ENCODE measurements around the gene SPNS2. TPM values are rescaled to one million over a fixed set of nuclear protein-coding genes. Genes with fewer than 3 reads are reported as not detected.

The SPNS2 gene
- polyA plus RNA-seq, 1 donor (not counting 4 experiments of a cell fraction or from before 2014, with no cell fraction given): 0.10 TPM

- Histone ChIP-seq H3K9ac (ENCODE audit: control insufficient read depth, extremely low read depth, insufficient read depth, low read length) (no peak overlapping the region), H3K27ac (ENCODE audit: control insufficient read depth, insufficient read depth, low read length) (no peak overlapping the region), H3K27me3 (ENCODE audit: control insufficient read depth, extremely low read depth, insufficient read depth, low read length) (peaks cover 56% of the 10 kb centered on the region), H3K9me3 (ENCODE audit: control insufficient read depth, low read depth, low read length) (no peaks in the 10 kb centered on the region), H3K79me2 (ENCODE audit: control insufficient read depth, insufficient read depth, low read length) (no peaks in the 10 kb centered on the region), H4K20me1 (ENCODE audit: control insufficient read depth, extremely low read depth, insufficient read depth, low read length) (no peaks in the 10 kb centered on the region), H2AFZ (ENCODE audit: control insufficient read depth, low read length) (no peak overlapping the region), H3K4me3 (ENCODE audit: control insufficient read depth in 2 of 3, extremely low read depth in 1 of 3, insufficient read depth in 2 of 3, low read depth in 1 of 3, low read length in 3 of 3) (no peak overlapping the region), H3K4me2 (ENCODE audit: control insufficient read depth, extremely low read depth, insufficient read depth, low read depth, low read length) (no peak overlapping the region), H3K9me1 (ENCODE audit: control insufficient read depth, extremely low read depth, insufficient read depth, low read length) (peaks cover 2% of the 10 kb centered on the region), H3K36me3 (ENCODE audit: control insufficient read depth in 2 of 2, extremely low read depth in 1 of 2, insufficient read depth in 2 of 2, low read length in 2 of 2) (no peaks in the 10 kb centered on the region), H3K4me1 (ENCODE audit: control insufficient read depth, extremely low read depth, insufficient read depth, low read length) (peaks cover 14% of the 10 kb centered on the region)
- FAIRE-seq (no peak), DNase-seq (ENCODE audit: low read depth, low spot score) (no peak)
- dilution Hi-C loops (cut with MboI; ENCODE audit: extremely low pct_ligation_motif_present, low sequenced_read_pairs): no loop called here
- no peak for TF ChIP-seq EZH2 (IDR thresholded peaks at IDR 0.05; ENCODE audit: low read length)
- TF ChIP-seq CTCF (optimal IDR thresholded peaks at IDR 0.05 in 1 of 3, IDR thresholded peaks at IDR 0.05 in 1 of 3, conservative IDR thresholded peaks at IDR 0.05 in 1 of 3; ENCODE audit: extremely low read depth in 1 of 3, insufficient read depth in 2 of 3, low read length in 3 of 3): no peak
Observed at GRCh38 chr17:4582101-4582501, 83.4 kb downstream of the SPNS2 start.

- no peaks in the 10 kb centered on the region for H4K20me1 ChIP-seq (ENCODE audit: control insufficient read depth, extremely low read depth, insufficient read depth, low read length)
- peaks cover 56% of the 10 kb centered on the region for H3K27me3 ChIP-seq (ENCODE audit: control insufficient read depth, extremely low read depth, insufficient read depth, low read length)
- H3K4me2 ChIP-seq (ENCODE audit: control insufficient read depth, extremely low read depth, insufficient read depth, low read depth, low read length): no peak overlapping the region
- no peak overlapping the region for H3K27ac ChIP-seq (ENCODE audit: control insufficient read depth, insufficient read depth, low read length)
- dilution Hi-C loops (cut with MboI; ENCODE audit: extremely low pct_ligation_motif_present, low sequenced_read_pairs): no loop called here
- DNase-seq (ENCODE audit: low read depth, low spot score) (no peak), FAIRE-seq (no peak)
- H3K9me1 ChIP-seq (ENCODE audit: control insufficient read depth, extremely low read depth, insufficient read depth, low read length): peaks cover 2% of the 10 kb centered on the region
- TF ChIP-seq CTCF (optimal IDR thresholded peaks at IDR 0.05 in 1 of 3, IDR thresholded peaks at IDR 0.05 in 1 of 3, conservative IDR thresholded peaks at IDR 0.05 in 1 of 3; ENCODE audit: extremely low read depth in 1 of 3, insufficient read depth in 2 of 3, low read length in 3 of 3): no peak
- TF ChIP-seq EZH2 (IDR thresholded peaks at IDR 0.05; ENCODE audit: low read length): no peak
- peaks cover 14% of the 10 kb centered on the region for H3K4me1 ChIP-seq (ENCODE audit: control insufficient read depth, extremely low read depth, insufficient read depth, low read length)
- H3K9ac ChIP-seq (ENCODE audit: control insufficient read depth, extremely low read depth, insufficient read depth, low read length): no peak overlapping the region
- H3K79me2 ChIP-seq (ENCODE audit: control insufficient read depth, insufficient read depth, low read length): no peaks in the 10 kb centered on the region
- H3K9me3 ChIP-seq (ENCODE audit: control insufficient read depth, low read depth, low read length): no peaks in the 10 kb centered on the region
- no peak overlapping the region for H3K4me3 ChIP-seq (ENCODE audit: control insufficient read depth in 2 of 3, extremely low read depth in 1 of 3, insufficient read depth in 2 of 3, low read depth in 1 of 3, low read length in 3 of 3)
- no peak overlapping the region for H2AFZ ChIP-seq (ENCODE audit: control insufficient read depth, low read length)
- no peaks in the 10 kb centered on the region for H3K36me3 ChIP-seq (ENCODE audit: control insufficient read depth in 2 of 2, extremely low read depth in 1 of 2, insufficient read depth in 2 of 2, low read length in 2 of 2)
Observed at GRCh38 chr17:4582691-4583090, 84.0 kb downstream of the SPNS2 start.
